Esophagus squamous epithelium (tissue), 5 donors: Measurements from ENCODE around the gene STK32A. TPM values are rescaled to one million over a fixed set of nuclear protein-coding genes. Genes with fewer than 3 reads are reported as not detected.

Experiments
- DNase-seq: peaks from one replicate; lab custom pipeline; 2025; lab: John Stamatoyannopoulos, UW
- H3K27ac ChIP-seq, 4 donors: fragments of 200-600 bp; sonication (generic); one replicate each; pipeline ENCODE4 v1.5.1; 2016 to 2019; ENCODE audit warnings: mild to moderate bottlenecking in 1 of 4
- H3K27me3 ChIP-seq, 4 donors: fragments of 200-600 bp; sonication (generic); 1 replicate in 3 of 4; 2 replicates in 1 of 4; pipeline versions ENCODE4 v1.5.1 to v1.6.0; 2017 to 2021; ENCODE audit warnings: antibody characterized with exemption in 1 of 4
- H3K36me3 ChIP-seq, 3 donors: fragments of 200-600 bp; sonication (generic); one replicate each; pipeline ENCODE4 v1.5.1; 2016 to 2019
- H3K4me1 ChIP-seq, 3 donors: fragments of 200-600 bp; sonication (generic); one replicate each; pipeline ENCODE4 v1.5.1; 2017 to 2019
- H3K4me3 ChIP-seq, 4 donors: fragments of 200-600 bp; sonication (generic); 1 replicate in 3 of 4; 2 replicates in 1 of 4; pipeline ENCODE4 v1.5.1; 2016 to 2019; ENCODE audit warnings: mild to moderate bottlenecking in 2 of 4, moderate library complexity in 1 of 4
- H3K9me3 ChIP-seq, 3 donors: fragments of 200-600 bp; sonication (generic); one replicate each; pipeline ENCODE4 v1.5.1; 2016 to 2019
- CTCF ChIP-seq, 6 experiments: fragments of 450-650 bp in 4 of 6; fragments of 200-600 bp in 2 of 6; sonication (generic) in 2 of 6; IDR thresholded peaks; one replicate each; pipeline ENCODE4 v1.5.1; 2016 to 2019; ENCODE audit warnings: antibody characterized with exemption in 6 of 6, mild to moderate bottlenecking in 4 of 6, moderate library complexity in 4 of 6
- POLR2A ChIP-seq, 4 donors: fragments of 450-650 bp; IDR thresholded peaks; one replicate each; pipeline ENCODE4 v1.6.1; 2017; ENCODE audit warnings: antibody characterized with exemption in 4 of 4, mild to moderate bottlenecking in 4 of 4, moderate library complexity in 3 of 4
- WGBS, 2 donors: methylation state at CpG; one replicate each; pipeline ENCODE4 v1.1.5; 2018; 5-methylcytosine and 5-hydroxymethylcytosine counted together
- intact Hi-C: fragments of 100-400 bp; cut with DNase I; formaldehyde crosslinking; loops from one replicate; pipeline ENCODE4 v1.15.0; 2022
- small RNA-seq, 4 donors: library from RNA; depleted of rRNA; stranded (forward); fragments of <200 nt; gene quantifications; one replicate each; pipeline ENCODE3, GENCODE V24; 2016
- total RNA-seq, 4 donors: library from RNA; depleted of rRNA; stranded (reverse); fragments of >200 nt; gene quantifications; one replicate each; pipeline ENCODE4 v1.1.0, GENCODE V29; 2016
- donor health status: DM: yes; HTN: yes; CAD: no.

Gene STK32A
- total RNA-seq, 4 donors from 2014 or later = 0.26 to 1.7 (median 0.38) TPM; not detected in 1

- TF ChIP-seq CTCF (IDR thresholded peaks at IDR 0.05) (no peak), POLR2A (IDR thresholded peaks at IDR 0.05) (no peak)
- Histone ChIP-seq H3K27me3 (no peaks in the 10 kb centered on the region), H3K4me3 (no peak overlapping the region), H3K4me1 (peaks cover 0 to 13% (median 8%) of the 10 kb centered on the region in 3 donors), H3K9me3 (no peaks in the 10 kb centered on the region), H3K27ac (no peak overlapping the region), H3K36me3 (no peaks in the 10 kb centered on the region)
- 63 to 79% methylated on average over 3 of the region's 3 CpGs for WGBS, 2 donors
- intact Hi-C loops = no loop called here
- no peak for DNase-seq
Measured at GRCh38 chr5:147436596-147436995, 201.8 kb downstream of the STK32A start.

- intact Hi-C loops = no loop called here
- 61 to 79% methylated on average over 6 of the region's 6 CpGs for WGBS, 2 donors
Measured at GRCh38 chr5:147437161-147437596, 202.4 kb downstream of the STK32A start.

More at GRCh38 chr5:147437161-147437596, 202.4 kb downstream of the STK32A start:
- TF ChIP-seq POLR2A (IDR thresholded peaks at IDR 0.05) (no peak), CTCF (IDR thresholded peaks at IDR 0.05) (no peak)
- Histone ChIP-seq H3K27ac (no peak overlapping the region), H3K4me3 (no peak overlapping the region), H3K27me3 (no peaks in the 10 kb centered on the region), H3K9me3 (no peaks in the 10 kb centered on the region), H3K36me3 (no peaks in the 10 kb centered on the region), H3K4me1 (peaks cover 0 to 7% (median 7%) of the 10 kb centered on the region in 3 donors)
- DNase-seq = no peak

Small RNAs within 50 kb of the gene (small RNA-seq; reads per million reads assigned to genes)
- gene AC011373.1 = 0 reads per million in 4 donors
